Activated T-helper 1 cell treated with anti-CD3 and anti-CD28 coated beads, Interleukin-2, amount 50 U/mL, for 16 hours (primary cell): ENCODE results near the gene MED12L.
A peak's percentile ranks its signal among the peaks of the same experiment; 100 is the strongest.
"Not testable (repeated sequence)": the region's sequence is repeated elsewhere in the genome, so short reads cannot be mapped to it uniquely, and the experiment has no call there.

Experiments used
- DNase-seq, 2 donors: peaks; one replicate each; pipeline ENCODE4 v3.0.0-alpha.2; 2020; ENCODE audit warnings: low read depth in 1 of 2, low spot score in 1 of 2

Gene MED12L

DNA sequence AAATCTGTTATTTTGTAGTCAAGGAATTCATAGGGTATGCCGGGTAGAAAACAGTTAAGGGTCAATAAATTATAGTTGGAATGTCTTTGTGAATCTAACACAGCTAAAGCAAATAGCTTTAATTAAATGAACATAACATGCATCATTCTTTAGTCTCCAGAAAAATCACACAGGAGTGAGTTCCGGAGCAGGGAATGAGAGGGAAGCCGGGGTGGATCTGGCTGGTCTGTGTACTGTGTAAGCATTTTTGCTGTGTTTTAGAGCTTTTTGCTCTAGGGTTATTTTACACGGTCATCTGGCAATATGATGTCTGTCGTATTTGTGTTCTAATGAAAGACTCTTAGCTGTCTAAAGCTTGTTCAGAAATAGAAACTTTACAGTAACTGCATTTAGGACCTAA lies 57.5 kb downstream of the MED12L start:
- DNase-seq, result no peak

DNA sequence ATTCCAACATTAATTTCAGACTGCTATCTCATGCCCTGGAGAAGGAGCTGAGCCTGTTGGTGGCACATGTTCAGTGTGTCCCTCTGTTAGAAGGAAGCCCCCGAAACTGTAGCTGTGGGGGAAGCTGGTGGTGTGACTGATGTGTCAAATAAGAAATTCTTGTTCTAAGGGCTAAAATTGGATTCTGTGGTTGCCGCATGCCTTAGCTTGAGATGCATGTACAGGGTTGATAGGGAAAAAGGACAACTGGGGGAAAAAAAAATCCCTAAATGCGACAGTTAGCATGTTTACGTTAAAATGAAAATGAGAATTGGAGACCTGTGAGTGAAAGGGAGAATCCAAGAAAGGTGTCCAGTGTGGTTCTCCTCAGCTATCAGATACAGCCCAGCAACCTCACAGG lies 58.6 kb downstream of the MED12L start:
- no peak for DNase-seq

- DNase-seq, result no peak
Observed at GRCh38 chr3:151144760-151145159, 59.3 kb downstream of the MED12L start.

DNA sequence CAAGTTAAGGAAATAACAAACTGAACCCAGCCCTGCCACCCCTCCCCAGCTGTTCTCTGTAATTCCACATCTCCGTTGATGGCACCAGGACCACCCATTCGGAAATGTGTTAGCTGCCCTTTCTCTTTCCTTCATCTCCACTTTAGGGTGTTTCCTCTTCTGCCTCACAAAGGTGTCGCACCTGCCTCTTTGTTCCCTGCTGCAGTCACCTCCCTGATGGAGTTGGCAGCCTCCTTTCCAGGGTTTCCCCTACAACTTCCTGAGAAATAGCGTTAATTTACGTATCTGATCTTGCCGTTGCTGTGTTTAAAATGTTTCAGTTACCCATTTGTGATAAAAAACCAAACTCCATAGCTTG lies 60.2 kb downstream of the MED12L start:
- no peak for DNase-seq

- DNase-seq, result peak in 1 of 2 donors; percentile 10
Observed at GRCh38 chr3:151146071-151146730, 60.7 kb downstream of the MED12L start.

DNA sequence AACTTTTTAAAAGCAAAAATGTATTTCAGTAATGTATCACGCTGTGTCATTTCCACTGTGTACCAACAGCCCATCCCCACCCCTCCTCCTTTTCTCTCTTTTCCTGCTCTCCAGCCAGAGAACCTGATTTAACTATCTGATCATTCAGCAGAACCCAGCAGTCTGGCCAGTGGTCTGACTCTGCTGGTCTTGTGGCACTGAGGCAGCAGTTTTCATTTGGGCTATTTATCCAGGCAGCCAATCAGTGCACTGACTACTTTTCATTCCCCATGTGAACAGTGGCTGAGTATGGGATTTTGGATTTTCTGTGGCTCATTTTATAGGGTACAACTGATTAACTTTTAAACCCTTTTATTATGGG lies 61.2 kb downstream of the MED12L start:
- no peak for DNase-seq

DNA sequence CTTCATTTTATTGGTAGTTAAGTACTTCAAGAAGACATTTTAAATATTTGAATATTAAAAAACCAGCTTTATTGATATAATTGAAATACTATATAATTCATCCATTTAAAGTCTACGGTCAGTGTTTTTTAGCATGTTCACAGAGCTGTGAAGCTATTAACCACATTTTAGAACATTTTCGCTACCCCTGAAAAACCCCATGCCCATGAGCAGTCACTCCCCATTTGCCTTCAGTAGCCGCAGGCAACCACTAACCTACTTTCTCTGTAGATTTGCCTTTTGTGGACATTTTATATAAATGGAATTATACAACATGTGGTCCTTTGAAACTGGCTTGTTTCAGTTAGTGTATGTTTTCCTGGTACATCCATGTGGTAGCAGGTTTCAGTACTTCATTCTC lies 61.8 kb downstream of the MED12L start:
- DNase-seq, result no peak

DNA sequence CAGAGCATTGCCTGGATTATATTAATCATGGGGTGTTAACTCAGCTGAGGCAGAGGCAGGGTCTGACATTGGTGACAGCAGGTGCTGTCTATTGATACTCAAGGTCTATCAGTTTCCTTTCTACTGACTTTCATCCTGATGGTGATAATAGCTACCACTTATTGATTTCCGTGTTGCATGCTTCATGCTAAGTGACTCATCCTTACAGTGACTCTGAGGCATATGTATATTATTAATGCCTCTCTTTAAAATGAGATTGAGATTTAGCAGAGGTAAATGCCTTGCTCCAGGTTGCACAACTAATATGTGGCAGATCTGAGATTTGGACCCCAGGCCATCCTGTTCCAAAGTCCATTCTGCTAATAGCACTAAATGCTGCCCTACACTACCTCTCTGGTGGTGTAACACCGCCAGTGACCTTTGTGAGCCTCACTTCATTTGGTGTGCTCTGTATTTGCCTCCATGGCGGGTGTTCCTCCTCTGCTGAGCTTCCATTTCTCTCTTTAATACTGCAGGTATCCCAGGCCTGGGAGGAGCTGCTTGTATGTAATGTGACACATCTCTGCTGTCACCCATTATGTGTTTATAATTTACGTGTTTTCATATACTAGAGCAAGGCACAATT lies 67.1 kb downstream of the MED12L start:
- no peak for DNase-seq

DNA sequence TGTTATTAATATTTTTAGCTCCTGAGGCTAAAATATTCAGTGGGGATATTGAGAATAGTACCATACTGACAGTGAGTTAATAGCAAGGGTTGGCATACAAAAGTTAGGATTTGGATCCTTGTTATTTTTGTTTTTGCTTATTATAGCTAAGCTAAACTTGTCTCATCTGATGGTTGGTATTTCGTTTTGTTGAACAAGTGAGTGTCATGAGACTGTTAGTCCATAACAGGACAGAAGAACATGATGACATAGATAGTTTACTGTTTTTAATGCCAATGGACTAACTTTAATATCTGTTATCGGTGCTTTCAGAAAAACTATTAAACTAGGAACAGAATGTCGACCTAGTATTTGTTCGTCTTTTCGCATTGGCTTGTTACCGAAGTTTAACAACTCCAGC lies 69.1 kb downstream of the MED12L start:
- DNase-seq, result no peak

- DNase-seq, result no peak
Observed at GRCh38 chr3:151155409-151156128, 70.1 kb downstream of the MED12L start.

- DNase-seq, result no peak
Observed at GRCh38 chr3:151156618-151157216, 71.3 kb downstream of the MED12L start.

GRCh38 chr3:151159806-151160205 lies 74.3 kb downstream of the MED12L start:
- DNase-seq, result no peak

DNA sequence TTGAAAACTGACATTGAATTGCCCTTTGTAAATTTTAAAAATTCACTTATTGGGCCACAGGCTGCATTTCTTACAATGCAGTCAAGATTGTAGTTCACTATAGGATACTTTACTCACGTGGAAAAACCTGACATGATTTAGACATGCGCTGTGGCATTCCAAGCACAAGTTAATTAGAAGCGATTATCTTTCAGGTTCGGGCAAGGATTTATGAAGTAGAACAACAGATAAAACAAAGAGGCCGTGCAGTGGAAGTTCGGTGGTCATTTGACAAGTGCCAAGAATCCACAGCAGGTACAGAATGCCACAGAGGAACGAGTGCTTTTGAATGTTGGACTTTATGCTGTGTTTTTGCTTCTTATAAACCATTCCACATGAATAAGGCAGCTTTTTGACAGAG lies 79.8 kb downstream of the MED12L start:
- no peak for DNase-seq

DNA sequence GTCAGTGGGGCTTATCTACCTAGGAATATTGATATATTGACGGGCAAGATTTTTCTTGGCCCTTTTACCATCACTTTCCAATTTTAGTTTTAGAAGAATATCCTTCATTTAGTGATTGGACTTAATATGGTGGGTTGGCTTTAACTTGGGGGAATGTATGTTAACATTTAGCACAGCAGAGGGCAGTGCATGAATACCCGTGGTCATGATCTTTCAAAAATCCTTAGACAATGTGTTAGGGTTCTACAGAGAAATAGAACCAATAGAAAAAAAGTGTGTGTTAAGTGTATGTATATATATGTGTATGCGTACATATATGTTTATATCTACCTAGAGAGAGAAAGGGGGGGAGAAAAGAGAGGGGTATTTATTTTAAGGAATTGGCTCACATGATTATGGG lies 80.7 kb downstream of the MED12L start:
- no peak for DNase-seq

DNA sequence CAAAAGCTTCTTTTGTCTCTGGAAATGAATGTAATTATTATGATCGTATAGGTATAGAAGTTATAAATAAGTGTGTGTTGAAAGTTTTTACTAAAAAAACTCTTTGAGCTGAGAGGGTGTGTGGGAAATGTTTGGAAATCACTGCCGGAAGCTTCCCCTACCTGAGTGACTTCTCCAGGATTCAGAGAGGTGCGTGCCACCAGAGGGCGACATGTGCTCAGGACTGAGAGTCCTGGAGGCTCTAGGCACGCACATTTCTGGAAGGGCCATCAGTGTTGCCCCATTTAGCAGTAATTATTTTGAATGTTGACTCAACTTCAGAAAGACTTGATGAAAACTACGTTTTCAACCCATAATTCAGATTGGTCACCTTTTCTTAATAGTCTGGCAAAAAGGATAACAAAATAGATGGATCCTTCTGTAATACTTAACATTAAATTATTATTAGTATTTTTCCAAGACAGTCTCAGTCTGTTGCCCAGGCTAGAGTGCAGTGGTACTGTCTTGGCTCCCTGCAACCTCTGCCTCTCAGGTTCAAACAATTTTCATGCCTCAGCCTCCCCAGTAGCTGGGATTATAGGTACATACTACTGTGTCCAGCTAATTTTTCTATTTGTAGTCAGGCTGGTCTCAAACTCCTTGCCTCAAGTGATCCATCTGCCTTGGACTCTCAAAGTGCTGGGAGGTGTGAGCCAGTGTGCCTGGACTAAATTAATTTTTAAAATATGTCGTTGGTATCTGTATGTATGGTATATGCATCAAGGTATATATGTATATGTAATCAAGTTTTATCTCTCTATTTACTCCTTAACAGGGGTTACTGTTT lies 83.0 kb downstream of the MED12L start:
- DNase-seq, result peak; percentile 60 to 72

DNA sequence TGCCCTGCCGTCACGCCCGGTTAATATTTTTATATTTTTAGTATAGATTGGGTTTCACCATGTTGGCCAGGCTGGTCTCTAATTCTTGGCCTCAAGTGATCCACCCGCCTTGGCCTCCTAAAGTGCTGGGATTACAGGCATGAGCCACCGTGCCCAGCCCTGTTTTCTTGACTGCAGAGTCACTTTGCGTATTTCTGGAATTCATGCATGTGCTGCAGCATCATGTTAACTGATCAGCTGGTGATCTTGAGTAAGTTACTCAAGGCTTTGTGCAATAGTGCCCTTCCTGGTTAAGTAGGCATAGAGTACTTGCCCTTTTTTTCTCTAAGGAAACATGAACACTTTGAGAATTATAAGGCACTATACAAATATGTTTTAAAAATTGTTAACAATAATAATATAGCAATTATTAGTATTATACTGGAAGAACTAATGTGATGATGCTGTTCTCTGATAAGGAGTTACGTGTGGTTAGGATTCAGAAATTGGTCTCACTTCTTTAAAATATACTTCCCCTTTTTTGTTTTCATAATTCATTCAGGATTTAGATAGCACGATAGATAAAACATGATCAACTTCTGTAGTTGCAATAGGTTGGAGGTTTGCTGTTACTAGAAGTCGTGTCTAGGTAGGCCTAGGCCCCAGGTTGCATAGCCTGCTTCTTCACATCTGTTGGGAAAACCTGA lies 83.9 kb downstream of the MED12L start:
- no peak for DNase-seq

- DNase-seq, result not testable (repeated sequence)
Observed at GRCh38 chr3:151169948-151170679, 84.7 kb downstream of the MED12L start.

DNA sequence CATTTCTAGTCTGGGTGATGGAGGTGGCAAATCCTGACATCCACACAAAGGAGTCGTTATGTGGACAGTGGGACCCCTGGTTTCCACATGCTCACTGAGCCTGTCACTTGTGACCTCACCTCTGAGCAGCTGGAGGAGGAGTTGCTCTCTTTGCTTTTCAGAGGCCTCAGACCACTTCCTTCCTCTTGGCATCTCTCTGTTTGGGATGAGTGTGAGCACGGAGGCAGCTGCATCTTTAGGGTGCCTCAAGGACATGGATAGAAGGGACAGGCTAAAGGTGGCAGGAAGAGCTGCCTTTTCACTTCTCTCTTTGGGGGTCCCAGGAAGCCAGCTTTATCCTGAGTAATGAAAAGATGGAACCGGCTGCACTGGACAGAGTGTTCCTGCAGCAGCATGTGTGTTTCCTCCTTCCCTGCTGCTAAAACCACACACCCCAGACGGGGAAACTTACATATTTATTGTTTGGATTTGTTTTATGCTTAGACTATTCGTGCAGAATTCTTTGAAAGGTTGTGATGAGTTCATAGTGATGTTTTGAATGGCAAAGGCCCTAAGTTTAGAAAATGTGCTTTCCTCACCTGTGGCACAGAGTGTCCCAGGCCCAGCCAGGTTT lies 85.8 kb downstream of the MED12L start:
- DNase-seq, result no peak

- DNase-seq, result no peak
Observed at GRCh38 chr3:151174351-151174750, 88.9 kb downstream of the MED12L start.

GRCh38 chr3:151175952-151176351 lies 90.5 kb downstream of the MED12L start:
- DNase-seq, result no peak
